ENCODE measurements around the gene RNF123.
"Not testable (repeated sequence)": the region's sequence is repeated elsewhere in the genome, so short reads cannot be mapped to it uniquely, and the experiment has no call there.

RNF123 gene

DNA sequence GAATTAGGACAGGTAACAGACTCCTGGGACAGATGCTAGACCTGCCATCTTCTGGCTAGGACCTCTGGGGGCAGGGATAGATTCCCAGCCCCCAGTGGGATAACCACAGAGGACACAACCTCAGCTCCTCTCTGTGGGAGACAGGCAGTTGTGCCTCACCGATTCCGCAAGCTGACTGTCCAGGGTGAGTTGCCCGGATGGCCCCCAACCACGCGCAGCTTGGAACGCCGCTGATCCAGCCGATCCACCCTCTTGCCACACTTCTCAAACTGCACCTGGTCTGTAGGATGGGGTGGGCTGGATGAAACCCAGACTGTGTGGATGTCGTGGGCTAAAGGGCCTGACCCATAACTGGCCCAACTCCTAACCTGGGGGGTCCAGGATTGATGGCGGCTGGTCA, 4.3 kb upstream of the RNF123 start:
- H3K9ac ChIP-seq (ENCODE audit: low read depth, low read length); H3K9me3 ChIP-seq (replicated peaks; ENCODE audit: low read length); H3K4me3 ChIP-seq (ENCODE audit: low read length); H3K27me3 ChIP-seq (ENCODE audit: control insufficient read depth, insufficient read depth, low read length); H3K4me2 ChIP-seq (ENCODE audit: low read length): not testable (repeated sequence)
- peaks cover 35% of the 10 kb centered on the region for H3K36me3 ChIP-seq (ENCODE audit: insufficient read depth, low read length)
- H3K4me1 ChIP-seq (ENCODE audit: control insufficient read depth, insufficient read depth, low read length), result peaks cover 27% of the 10 kb centered on the region

DNA sequence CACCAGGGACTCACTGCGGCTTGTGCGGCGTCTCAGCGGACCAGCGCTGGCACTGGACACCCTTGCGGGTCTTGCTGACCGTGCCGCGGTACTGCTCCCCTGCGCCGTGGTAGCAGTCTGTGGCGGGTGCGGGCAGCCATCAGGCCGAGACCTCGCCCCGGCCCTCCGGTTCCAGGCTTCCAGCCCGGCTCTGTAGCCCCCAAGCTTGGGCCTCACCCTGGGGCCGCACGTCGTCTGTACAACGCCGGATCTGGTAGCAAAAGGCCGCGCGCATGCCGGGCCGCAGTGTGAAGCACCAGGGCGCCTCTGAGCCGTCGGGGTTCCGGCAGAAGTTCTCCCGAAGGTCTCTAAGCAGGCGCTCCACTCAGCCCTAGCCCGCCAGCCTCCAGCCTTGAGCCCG, 3.5 kb upstream of the RNF123 start:
- H3K27me3 ChIP-seq (ENCODE audit: control insufficient read depth, insufficient read depth, low read length); H3K9ac ChIP-seq (ENCODE audit: low read depth, low read length); H3K4me2 ChIP-seq (ENCODE audit: low read length); H3K4me3 ChIP-seq (ENCODE audit: low read length); H3K9me3 ChIP-seq (replicated peaks; ENCODE audit: low read length): not testable (repeated sequence)
- peaks cover 29% of the 10 kb centered on the region for H3K36me3 ChIP-seq (ENCODE audit: insufficient read depth, low read length)
- peaks cover 27% of the 10 kb centered on the region for H3K4me1 ChIP-seq (ENCODE audit: control insufficient read depth, insufficient read depth, low read length)

DNA sequence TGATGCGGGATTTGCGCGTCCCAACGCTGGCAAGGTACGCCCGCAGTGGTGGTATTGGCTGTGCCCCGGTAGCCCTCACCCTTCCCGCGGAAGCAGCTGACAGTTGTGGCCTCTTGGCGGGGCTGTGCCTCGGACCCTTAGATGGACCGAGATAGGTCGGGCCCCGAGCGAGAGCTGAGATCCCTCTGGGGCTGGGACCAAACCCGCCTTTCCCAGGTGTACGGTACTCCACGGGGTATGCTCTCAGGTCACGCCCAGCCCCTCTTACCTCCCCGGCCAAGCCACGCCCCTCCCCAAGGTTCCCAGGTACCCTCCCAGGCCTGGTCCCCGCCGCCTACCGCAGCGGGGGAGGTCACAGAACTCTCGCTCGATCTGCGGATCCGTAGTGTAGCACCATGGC, 3.0 kb upstream of the RNF123 start:
- H3K9me3 ChIP-seq (replicated peaks; ENCODE audit: low read length); H3K9ac ChIP-seq (ENCODE audit: low read depth, low read length); H3K27me3 ChIP-seq (ENCODE audit: control insufficient read depth, insufficient read depth, low read length): not testable (repeated sequence)
- Histone ChIP-seq H3K4me2 (ENCODE audit: low read length) (peak overlapping the region; percentile 73), H3K4me3 (ENCODE audit: low read length) (peak overlapping the region; percentile 47), H3K4me1 (ENCODE audit: control insufficient read depth, insufficient read depth, low read length) (peaks cover 27% of the 10 kb centered on the region), H3K36me3 (ENCODE audit: insufficient read depth, low read length) (peaks cover 24% of the 10 kb centered on the region)

DNA sequence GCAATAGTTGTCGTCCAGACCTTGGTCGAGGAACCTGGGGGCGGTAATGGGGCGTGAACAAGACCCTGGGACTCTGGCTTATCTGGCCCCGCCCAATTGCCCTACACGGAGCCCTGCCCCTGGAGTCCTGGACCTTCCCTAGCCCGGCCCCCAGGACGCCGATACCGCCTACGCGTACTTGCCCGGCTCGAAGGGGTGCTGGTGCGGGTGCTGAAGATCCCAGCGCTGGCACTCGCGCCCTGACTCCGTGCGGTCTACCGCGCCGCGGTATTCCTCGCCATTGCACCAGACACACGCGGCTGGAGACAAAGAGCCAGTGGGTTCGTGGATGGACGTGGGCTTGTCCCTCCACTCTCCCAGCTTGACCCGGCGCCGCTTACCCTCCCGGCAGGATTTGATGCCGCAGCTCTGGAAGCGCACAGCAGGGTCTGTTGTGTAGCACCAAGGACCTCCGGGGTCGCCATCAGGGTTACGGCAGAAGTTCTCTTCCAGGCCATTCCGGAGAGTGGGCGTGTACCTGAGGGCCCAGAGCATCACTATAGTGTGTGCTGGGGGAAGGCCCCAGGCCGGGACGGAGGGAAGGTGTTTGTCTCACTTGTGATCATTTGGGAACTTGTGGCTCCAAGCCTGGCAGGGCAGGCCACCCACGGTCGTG, 2.5 kb upstream of the RNF123 start:
- peak overlapping the region; percentile 73 for H3K4me2 ChIP-seq (ENCODE audit: low read length)
- H3K4me1 ChIP-seq (ENCODE audit: control insufficient read depth, insufficient read depth, low read length), result peaks cover 27% of the 10 kb centered on the region
- not testable (repeated sequence) for H3K27me3 ChIP-seq (ENCODE audit: control insufficient read depth, insufficient read depth, low read length); H3K9me3 ChIP-seq (replicated peaks; ENCODE audit: low read length); H3K9ac ChIP-seq (ENCODE audit: low read depth, low read length)
- peaks cover 19% of the 10 kb centered on the region for H3K36me3 ChIP-seq (ENCODE audit: insufficient read depth, low read length)
- peak overlapping the region; percentile 47 for H3K4me3 ChIP-seq (ENCODE audit: low read length)

DNA sequence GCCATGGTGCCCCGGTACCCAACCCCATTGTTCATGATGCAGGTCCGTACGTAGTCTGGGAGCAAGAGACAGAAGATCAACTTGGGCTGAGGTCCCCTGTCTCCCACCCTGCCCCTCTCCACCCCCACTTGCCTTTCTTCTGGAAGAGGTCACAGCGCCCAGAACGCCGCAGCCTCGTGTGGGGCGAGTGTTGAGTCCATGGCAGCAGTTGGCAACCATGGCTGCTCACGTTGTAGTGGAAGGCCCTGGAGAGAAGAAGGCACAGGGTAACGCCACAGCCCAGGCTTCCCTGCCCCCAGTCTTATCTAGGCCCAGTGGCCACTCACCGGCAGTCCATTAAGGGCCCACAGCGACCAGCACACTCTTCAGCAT, 1.9 kb upstream of the RNF123 start:
- peaks cover 27% of the 10 kb centered on the region for H3K4me1 ChIP-seq (ENCODE audit: control insufficient read depth, insufficient read depth, low read length)
- H3K4me3 ChIP-seq (ENCODE audit: low read length); H3K9me3 ChIP-seq (replicated peaks; ENCODE audit: low read length); H3K4me2 ChIP-seq (ENCODE audit: low read length); H3K9ac ChIP-seq (ENCODE audit: low read depth, low read length); H3K27me3 ChIP-seq (ENCODE audit: control insufficient read depth, insufficient read depth, low read length): not testable (repeated sequence)
- H3K36me3 ChIP-seq (ENCODE audit: insufficient read depth, low read length), result peaks cover 13% of the 10 kb centered on the region

DNA sequence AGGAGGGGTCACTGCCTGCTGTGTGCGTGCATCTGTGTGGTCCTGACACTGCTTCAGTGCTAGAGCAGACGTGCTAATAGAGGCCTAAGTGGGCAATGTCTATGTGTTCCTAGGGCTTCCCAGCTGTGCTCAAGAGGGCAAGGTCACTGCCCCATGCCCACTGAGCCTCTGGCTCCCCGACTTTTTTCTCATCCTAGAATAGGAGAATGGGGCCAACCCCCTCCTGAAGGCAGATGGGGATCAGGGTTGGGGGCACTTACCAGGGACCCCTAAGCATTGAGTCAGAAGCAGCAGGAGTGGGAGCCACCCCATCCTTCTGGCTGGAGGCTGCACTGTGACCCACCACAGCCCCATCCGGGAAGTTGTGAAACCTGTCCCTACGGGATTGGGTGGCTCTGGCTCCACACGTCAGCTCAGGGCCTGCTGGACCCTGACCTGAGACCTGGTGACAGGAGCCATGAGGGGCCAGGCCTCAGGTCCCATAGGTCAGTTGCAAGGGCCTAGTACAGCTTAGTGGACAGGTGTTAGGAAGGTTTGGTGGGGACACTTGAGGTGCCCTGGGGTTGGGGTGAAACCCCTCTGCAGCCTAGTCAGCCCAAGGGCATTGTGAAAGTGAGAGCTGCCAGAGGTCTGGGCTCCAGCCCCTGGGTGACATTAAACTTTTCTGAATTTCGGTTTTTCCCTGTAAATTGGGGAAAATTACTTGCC, 865 bp upstream of the RNF123 start:
- not testable (repeated sequence) for H3K36me3 ChIP-seq (ENCODE audit: insufficient read depth, low read length); H3K9me3 ChIP-seq (replicated peaks; ENCODE audit: low read length); H3K27me3 ChIP-seq (ENCODE audit: control insufficient read depth, insufficient read depth, low read length)
- peak overlapping the region; percentile 93 for H3K9ac ChIP-seq (ENCODE audit: low read depth, low read length)
- H3K4me3 ChIP-seq (ENCODE audit: low read length), result peak overlapping the region; percentile 94
- peak overlapping the region; percentile 93 for H3K4me2 ChIP-seq (ENCODE audit: low read length)
- H3K4me1 ChIP-seq (ENCODE audit: control insufficient read depth, insufficient read depth, low read length), result peaks cover 18% of the 10 kb centered on the region

DNA sequence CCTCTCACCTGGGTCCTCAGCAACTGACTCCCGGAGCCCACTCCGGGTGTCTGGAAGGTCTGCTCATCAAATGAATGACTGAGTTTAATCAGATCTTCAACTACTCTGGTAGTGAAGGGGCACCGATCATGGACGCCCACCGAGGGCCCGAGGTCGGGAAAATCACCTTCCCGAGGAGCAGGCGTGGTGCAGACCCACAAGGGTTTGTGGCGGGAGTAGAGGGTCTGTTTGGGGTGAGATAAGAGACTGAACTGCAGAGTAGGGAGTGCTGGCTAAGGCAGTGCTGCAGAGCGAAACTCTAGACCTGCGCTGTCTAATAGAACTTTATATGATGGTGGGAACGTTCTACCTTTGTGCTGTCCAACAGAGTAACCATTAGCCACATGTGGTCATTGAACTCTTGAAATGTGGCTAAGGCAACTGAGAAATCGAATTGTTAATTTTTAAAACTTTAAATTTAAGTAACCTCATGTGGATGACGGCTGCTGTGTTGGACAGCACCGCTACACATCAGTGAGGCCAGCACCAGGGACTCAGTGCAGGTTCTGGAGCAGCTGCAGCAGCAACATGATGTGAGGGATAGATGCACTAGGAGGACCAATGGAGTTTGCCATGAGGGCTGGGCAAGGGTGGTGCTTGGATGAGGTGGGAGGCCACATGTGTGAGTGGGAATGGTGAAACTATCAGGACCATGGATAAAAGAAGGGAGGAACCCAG, 709 bp downstream of the RNF123 start:
- H3K4me1 ChIP-seq (ENCODE audit: control insufficient read depth, insufficient read depth, low read length), result peaks cover 16% of the 10 kb centered on the region
- not testable (repeated sequence) for H3K9me3 ChIP-seq (replicated peaks; ENCODE audit: low read length); H3K27me3 ChIP-seq (ENCODE audit: control insufficient read depth, insufficient read depth, low read length); H3K36me3 ChIP-seq (ENCODE audit: insufficient read depth, low read length)
- peak overlapping the region; percentile 93 for H3K9ac ChIP-seq (ENCODE audit: low read depth, low read length)
- peak overlapping the region; percentile 93 for H3K4me2 ChIP-seq (ENCODE audit: low read length)
- peak overlapping the region; percentile 94 for H3K4me3 ChIP-seq (ENCODE audit: low read length)

DNA sequence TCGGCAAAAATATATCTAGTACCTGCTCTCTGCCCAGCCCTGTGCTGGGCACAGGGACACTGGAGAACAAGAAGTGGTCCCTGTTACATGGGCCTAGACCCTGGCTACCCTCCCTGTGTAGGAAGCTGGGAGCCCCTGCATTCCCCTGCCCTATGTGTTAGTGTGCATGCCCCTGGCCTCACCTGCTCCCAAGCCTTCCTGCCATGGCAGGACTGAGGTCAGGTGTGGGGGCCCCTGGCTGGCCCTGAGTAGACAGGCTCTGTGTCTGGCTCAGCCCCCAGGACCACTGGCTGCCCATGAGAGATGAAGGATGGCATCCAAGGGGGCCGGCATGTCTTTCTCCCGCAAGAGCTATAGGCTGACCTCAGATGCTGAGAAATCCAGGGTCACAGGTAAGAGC, 1.5 kb downstream of the RNF123 start:
- not testable (repeated sequence) for H3K4me3 ChIP-seq (ENCODE audit: low read length); H3K36me3 ChIP-seq (ENCODE audit: insufficient read depth, low read length); H3K27me3 ChIP-seq (ENCODE audit: control insufficient read depth, insufficient read depth, low read length); H3K9me3 ChIP-seq (replicated peaks; ENCODE audit: low read length); H3K9ac ChIP-seq (ENCODE audit: low read depth, low read length)
- H3K4me2 ChIP-seq (ENCODE audit: low read length), result peak overlapping the region; percentile 93
- peaks cover 16% of the 10 kb centered on the region for H3K4me1 ChIP-seq (ENCODE audit: control insufficient read depth, insufficient read depth, low read length)

DNA sequence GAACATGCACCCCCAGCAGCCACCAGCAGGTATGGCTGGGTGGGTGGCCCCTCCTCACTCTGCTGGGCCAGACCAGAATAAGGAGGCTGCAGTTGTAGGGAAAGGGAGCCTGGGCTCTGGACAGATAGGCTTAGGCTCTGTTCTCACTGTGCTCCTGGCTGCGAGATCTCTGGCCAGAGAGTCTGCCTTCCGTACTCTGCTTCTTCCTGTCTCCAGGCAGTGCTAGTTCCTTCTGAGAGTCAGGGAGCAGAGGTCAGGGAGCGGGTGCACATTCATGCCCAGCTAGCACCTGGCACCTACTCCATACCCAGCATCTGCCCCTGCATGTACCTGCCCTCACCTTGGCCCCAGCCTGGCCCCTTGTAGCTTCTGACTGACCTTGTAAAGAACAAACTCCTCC, 2.1 kb downstream of the RNF123 start:
- H3K36me3 ChIP-seq (ENCODE audit: insufficient read depth, low read length); H3K27me3 ChIP-seq (ENCODE audit: control insufficient read depth, insufficient read depth, low read length); H3K9me3 ChIP-seq (replicated peaks; ENCODE audit: low read length); H3K9ac ChIP-seq (ENCODE audit: low read depth, low read length); H3K4me3 ChIP-seq (ENCODE audit: low read length); H3K4me2 ChIP-seq (ENCODE audit: low read length): not testable (repeated sequence)
- peaks cover 13% of the 10 kb centered on the region for H3K4me1 ChIP-seq (ENCODE audit: control insufficient read depth, insufficient read depth, low read length)

DNA sequence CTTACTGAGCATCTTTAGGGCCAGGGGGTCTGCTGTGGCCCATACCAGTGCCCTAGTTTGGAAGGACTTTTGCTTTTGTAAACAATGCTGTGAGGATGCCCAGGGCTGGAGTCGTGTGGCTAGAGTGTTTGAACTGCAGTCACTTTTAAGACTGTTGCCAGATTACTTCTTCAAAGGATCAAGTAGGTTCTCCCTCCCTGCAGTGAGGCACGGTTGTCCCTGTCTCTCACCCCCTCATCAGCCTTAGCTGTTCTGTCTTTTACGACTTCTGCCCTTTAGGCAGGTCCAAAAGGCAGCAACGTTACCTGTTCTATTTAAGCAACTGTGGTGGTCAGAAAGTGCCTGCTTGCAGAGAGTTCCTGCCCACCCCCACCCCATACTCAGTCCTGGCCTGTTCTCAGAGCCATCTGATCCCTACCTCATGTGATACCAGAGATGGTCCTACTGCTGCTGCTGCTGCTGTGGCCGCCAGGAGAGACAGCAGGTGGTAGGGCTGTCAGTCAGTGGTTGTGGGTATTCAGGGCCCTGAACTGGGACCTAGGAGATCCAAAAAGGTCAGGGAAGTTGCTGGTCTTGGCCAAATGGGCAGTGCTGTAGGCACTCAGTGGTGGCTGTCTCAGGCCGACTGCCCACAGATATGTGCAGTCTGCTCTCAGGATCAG, 5.2 kb downstream of the RNF123 start:
- H3K4me2 ChIP-seq (ENCODE audit: low read length); H3K9me3 ChIP-seq (replicated peaks; ENCODE audit: low read length); H3K4me3 ChIP-seq (ENCODE audit: low read length); H3K9ac ChIP-seq (ENCODE audit: low read depth, low read length); H3K4me1 ChIP-seq (ENCODE audit: control insufficient read depth, insufficient read depth, low read length); H3K36me3 ChIP-seq (ENCODE audit: insufficient read depth, low read length); H3K27me3 ChIP-seq (ENCODE audit: control insufficient read depth, insufficient read depth, low read length): not testable (repeated sequence)

DNA sequence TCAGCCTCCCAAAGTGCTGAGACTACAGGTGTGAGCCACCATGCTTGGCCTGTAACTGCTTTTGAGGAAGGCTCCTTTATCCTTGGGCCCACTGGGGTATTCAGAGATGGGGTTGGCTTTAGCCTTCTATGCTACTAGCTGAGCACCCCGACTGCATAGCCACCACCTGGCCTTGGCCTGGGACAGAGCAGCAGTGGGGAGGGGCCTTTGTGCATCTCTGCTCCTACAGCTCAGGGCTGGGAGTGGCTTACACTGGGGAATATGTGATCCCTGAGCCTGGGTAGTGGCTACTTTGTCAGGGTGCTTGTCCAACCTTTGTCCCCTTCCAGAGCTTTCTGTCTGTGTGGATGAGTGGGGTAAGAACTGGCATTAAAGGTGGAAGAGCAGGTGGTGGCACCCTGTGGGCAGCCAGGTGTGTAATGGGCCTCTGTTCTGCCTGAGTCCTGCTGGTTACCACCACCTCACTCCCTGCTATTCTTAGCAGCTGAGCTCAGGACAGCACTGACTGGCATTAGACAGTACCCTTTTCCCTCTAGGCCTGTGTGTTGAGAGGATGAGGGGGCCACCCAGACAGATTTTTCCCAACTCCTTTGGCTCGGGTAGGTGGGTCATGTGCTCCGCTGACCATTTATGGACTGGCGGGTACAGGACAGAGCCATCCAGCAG, 6.1 kb downstream of the RNF123 start:
- H3K9me3 ChIP-seq (replicated peaks; ENCODE audit: low read length); H3K27me3 ChIP-seq (ENCODE audit: control insufficient read depth, insufficient read depth, low read length); H3K9ac ChIP-seq (ENCODE audit: low read depth, low read length); H3K4me1 ChIP-seq (ENCODE audit: control insufficient read depth, insufficient read depth, low read length); H3K4me3 ChIP-seq (ENCODE audit: low read length); H3K4me2 ChIP-seq (ENCODE audit: low read length): not testable (repeated sequence)
- H3K36me3 ChIP-seq (ENCODE audit: insufficient read depth, low read length), result peaks cover 13% of the 10 kb centered on the region

Measured in skeletal muscle satellite cell (primary cell).